Kidney (tissue), 14 donors: ENCODE data around the gene STIM2. TPM values are rescaled to one million over a fixed set of nuclear protein-coding genes. Genes with fewer than 3 reads are reported as not detected.

Experiments used
- DNase-seq, 5 donors: peaks; one replicate each; pipeline ENCODE4 v3.0.0-alpha.2; 2013 to 2020
- FAIRE-seq: peaks from 2 replicates; lab custom pipeline; 2012; peaks lifted over from hg19 to GRCh38; lab: Jason Lieb, UNC
- H3K27ac ChIP-seq, 2 donors: one replicate each; pipeline ENCODE4 v1.7.0; 2013; ENCODE audit warnings: low read depth in 2 of 2, low read length in 2 of 2, inconsistent platforms in 1 of 2
- H3K27me3 ChIP-seq: one replicate; pipeline ENCODE4 v1.7.1; 2013; ENCODE audit warnings: low read length, inconsistent platforms; ENCODE audit not compliant: control insufficient read depth, insufficient read depth
- H3K36me3 ChIP-seq, 3 donors: one replicate each; pipeline versions ENCODE4 v1.7.0 to v1.7.1; 2013; ENCODE audit warnings: low read length in 3 of 3, control low read depth in 1 of 3, inconsistent platforms in 1 of 3; ENCODE audit not compliant: insufficient read depth in 3 of 3, control insufficient read depth in 2 of 3
- H3K4me1 ChIP-seq, 3 donors: one replicate each; pipeline versions ENCODE4 v1.7.0 to v1.7.1; 2013; ENCODE audit warnings: low read length in 3 of 3, inconsistent platforms in 1 of 3, low read depth in 1 of 3; ENCODE audit not compliant: control insufficient read depth in 2 of 3, insufficient read depth in 2 of 3
- H3K4me3 ChIP-seq, 3 donors: one replicate each; pipeline versions ENCODE4 v1.7.0 to v1.8.1; 2013; ENCODE audit warnings: low read length in 3 of 3, control low read depth in 1 of 3, inconsistent platforms in 1 of 3
- H3K9ac ChIP-seq, 3 donors: one replicate each; pipeline versions ENCODE4 v1.7.0 to v1.7.1; 2013; ENCODE audit warnings: low read length in 3 of 3, control low read depth in 1 of 3, inconsistent platforms in 1 of 3
- H3K9me3 ChIP-seq, 3 donors: one replicate each; pipeline versions ENCODE4 v1.7.0 to v1.7.1; 2013; ENCODE audit warnings: low read length in 3 of 3, control low read depth in 1 of 3, inconsistent platforms in 1 of 3; ENCODE audit not compliant: control insufficient read depth in 2 of 3, insufficient read depth in 1 of 3
- CTCF ChIP-seq: IDR thresholded peaks from 3 replicates; pipeline ENCODE4 v1.5.1; 2012; ENCODE audit warnings: mild to moderate bottlenecking, moderate library complexity, borderline replicate concordance; ENCODE audit not compliant: insufficient read depth; ENCODE audit errors: extremely low read depth
- intact Hi-C: fragments of 100-400 bp; cut with DNase I; formaldehyde crosslinking; loops from one replicate; pipeline ENCODE4 v1.11.1; 2022
- polyA plus RNA-seq: library from polyadenylated mRNA; stranded (reverse); fragments of 350-450 nt; fragmentation: Illumina TruSeq; extraction: RNeasy Lipid Tissue Mini Kit (QIAGEN cat#74804); gene quantifications from one replicate; pipeline ENCODE4 v1.2.3, GENCODE V29; 2014; ENCODE audit warnings: low read depth, low replicate concordance; ENCODE audit not compliant: insufficient read depth
- total RNA-seq: library from RNA; stranded (reverse); fragmentation: NEBNext Ultra II Directional; extraction: Animal tissue kit (Norgen Biotek cat#: 25700); gene quantifications from one replicate; pipeline ENCODE4 v1.2.1, GENCODE V29; 2021
- donor health status: control.
- donor health status: control.
- donor health status: control.
- donor health status: control.
- donor health status: control.
- donor health status: DM: yes; HTN: yes; CAD: no.
- donor health status: Normal renal cell carcinoma (clear cell type).

STIM2 gene
- total and polyA plus RNA-seq, 2 donors from 2014 or later: 27.8 to 38.9 TPM

- TF ChIP-seq CTCF: no peak
- H3K9ac ChIP-seq: no peak overlapping the region
- intact Hi-C loops: no loop called here
- no peak overlapping the region for H3K4me3 ChIP-seq
- no peaks in the 10 kb centered on the region for H3K9me3 ChIP-seq
- no peak overlapping the region for H3K27ac ChIP-seq
- FAIRE-seq: no peak
- H3K4me1 ChIP-seq: peaks cover 0 to 5% (median 0%) of the 10 kb centered on the region in 3 donors
- DNase-seq: no peak
- H3K27me3 ChIP-seq: no peaks in the 10 kb centered on the region
- H3K36me3 ChIP-seq: no peaks in the 10 kb centered on the region
Observed at GRCh38 chr4:26884026-26884425, 23.4 kb downstream of the STIM2 start.

- H3K27ac ChIP-seq: no peak overlapping the region
- no peak for FAIRE-seq
- peaks cover 0 to 5% (median 0%) of the 10 kb centered on the region in 3 donors for H3K4me1 ChIP-seq
- no peak for TF ChIP-seq CTCF
- no peaks in the 10 kb centered on the region for H3K36me3 ChIP-seq
- no peak overlapping the region for H3K4me3 ChIP-seq
- no peaks in the 10 kb centered on the region for H3K9me3 ChIP-seq
- intact Hi-C loops: no loop called here
- H3K27me3 ChIP-seq: no peaks in the 10 kb centered on the region
- no peak overlapping the region for H3K9ac ChIP-seq
- DNase-seq: peak in 1 of 5 donors; percentile 53
Observed at GRCh38 chr4:26884486-26884988, 23.9 kb downstream of the STIM2 start.

GRCh38 chr4:26885912-26886274 lies 25.3 kb downstream of the STIM2 start:
- no peak overlapping the region for H3K9ac ChIP-seq
- H3K4me3 ChIP-seq: no peak overlapping the region
- no peak overlapping the region for H3K27ac ChIP-seq
- peak in 1 of 5 donors; percentile 25 for DNase-seq
- no peaks in the 10 kb centered on the region for H3K36me3 ChIP-seq
- H3K4me1 ChIP-seq: peaks cover 0 to 5% (median 0%) of the 10 kb centered on the region in 3 donors
- FAIRE-seq: no peak
- no peaks in the 10 kb centered on the region for H3K9me3 ChIP-seq
- H3K27me3 ChIP-seq: no peaks in the 10 kb centered on the region
- intact Hi-C loops: no loop called here
- TF ChIP-seq CTCF: no peak

- H3K27ac ChIP-seq: no peak overlapping the region
- FAIRE-seq: peak; percentile 19
- intact Hi-C loops: no loop called here
Observed at GRCh38 chr4:26887143-26887542, 26.5 kb downstream of the STIM2 start.

More at GRCh38 chr4:26887143-26887542, 26.5 kb downstream of the STIM2 start:
- no peak for TF ChIP-seq CTCF
- Histone ChIP-seq H3K9ac (no peak overlapping the region), H3K27me3 (no peaks in the 10 kb centered on the region), H3K36me3 (no peaks in the 10 kb centered on the region), H3K4me1 (peaks cover 0 to 5% (median 0%) of the 10 kb centered on the region in 3 donors), H3K9me3 (no peaks in the 10 kb centered on the region), H3K4me3 (no peak overlapping the region)
- no peak for DNase-seq
